GOT3 (cell line): ENCODE results near the gene MRGPRX2.

Experiments used
- DNase-seq: peaks from one replicate; lab custom pipeline; 2025; ENCODE audit warnings: mixed read lengths; lab: John Stamatoyannopoulos, UW

MRGPRX2 gene

DNA sequence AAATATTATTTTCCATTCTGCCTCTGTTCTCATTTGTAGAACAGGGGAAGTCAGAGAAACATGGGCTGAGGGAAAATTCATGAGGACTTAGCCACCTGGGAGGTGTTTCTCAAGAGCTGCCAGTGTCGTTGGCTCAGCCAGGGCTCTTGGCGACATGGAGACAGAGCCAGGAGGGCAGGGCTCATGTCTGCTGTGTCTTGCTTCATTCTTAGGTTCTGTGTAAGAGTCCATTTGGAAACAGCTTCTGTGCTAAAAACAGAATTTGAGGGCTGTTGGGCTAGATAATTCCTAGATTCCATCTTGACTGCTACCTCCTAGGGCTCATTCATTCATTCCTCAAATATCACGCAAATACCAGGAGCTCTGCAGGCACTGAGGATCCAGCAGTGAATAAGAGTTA lies 15.1 kb upstream of the MRGPRX2 start:
- no peak for DNase-seq

DNA sequence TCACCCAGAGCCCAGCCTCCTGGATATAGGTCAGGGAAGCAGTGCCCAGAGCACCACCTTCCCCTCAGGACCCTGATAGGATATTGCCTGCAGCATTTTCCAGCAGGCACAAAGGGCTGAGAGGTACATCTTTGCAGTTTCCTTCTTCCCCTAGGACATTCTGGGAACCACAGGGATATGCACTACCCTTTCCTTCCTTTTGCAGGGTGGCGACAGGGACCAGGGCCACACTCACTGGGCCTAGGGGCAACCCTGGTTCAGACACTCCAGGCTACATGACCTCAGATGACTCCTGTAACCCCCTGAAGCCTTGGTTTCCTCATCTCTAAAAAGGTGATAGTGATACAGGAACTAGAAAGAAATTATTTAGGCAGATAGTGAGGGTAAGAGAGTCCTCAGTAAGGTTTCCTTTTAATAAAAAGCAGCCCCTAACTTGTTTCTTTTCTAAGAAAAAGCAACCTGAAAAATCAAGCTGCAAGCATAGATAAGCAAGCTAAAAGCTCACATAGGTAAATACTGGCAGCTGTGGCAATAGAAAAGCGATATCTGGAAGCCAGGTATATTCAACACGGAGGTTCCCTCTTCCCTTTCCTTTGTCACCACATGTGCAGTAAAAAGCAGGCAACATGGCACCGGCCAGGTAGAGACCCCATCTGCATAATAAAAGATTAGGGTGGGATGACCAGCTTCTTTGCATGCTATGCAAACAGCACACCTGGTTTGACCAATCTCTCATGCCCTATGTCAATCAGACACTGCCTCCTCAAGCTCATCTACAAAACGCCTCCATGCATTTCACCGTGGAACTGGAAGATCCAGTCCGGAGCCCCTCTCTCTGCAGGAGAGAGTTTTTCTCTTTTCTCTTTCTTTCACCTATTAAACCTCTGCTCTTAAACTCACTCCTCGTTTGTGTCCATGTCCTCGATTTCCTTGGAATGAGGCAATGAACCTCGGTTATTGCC lies 13.2 kb upstream of the MRGPRX2 start:
- no peak for DNase-seq

DNA sequence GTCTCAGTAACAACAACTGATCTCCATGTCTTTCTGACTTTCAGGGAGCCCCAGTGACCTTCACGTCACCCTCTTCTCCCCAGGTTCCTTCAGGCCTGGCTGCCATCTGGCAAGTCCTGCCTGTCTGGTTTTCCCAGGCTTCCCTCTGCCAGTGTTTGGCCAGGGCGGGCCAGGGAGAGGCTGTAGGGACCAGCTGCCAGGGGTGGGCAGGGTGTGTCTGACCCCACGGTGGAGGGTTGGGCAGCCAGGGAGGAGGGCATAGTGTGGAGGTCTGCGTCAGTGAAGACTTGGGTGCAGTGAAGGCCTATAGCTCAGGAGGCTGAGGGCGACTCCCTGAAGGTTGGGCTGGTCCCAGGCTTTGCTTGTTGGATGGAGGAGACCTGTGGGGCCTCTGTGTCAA lies 11.9 kb upstream of the MRGPRX2 start:
- no peak for DNase-seq

DNA sequence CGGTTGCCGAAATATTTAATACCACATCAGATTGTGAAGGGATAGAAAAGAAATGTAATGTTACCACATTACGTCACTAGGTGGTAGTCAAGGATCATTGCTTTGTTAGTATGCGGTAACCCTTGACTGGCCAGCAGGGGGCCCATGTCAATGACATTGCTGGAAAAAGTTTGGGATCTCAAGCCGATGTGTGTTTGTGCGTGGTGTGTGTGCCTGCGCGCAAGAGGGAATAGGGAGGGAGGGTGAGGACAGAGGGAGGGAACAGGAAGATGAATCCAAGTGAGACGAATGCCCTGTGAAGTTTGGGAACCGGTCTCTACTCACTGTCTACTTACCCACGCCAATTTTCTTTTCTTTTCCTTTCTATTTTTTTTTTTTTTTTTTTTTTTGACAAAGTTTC lies 10.7 kb upstream of the MRGPRX2 start:
- DNase-seq = no peak

DNA sequence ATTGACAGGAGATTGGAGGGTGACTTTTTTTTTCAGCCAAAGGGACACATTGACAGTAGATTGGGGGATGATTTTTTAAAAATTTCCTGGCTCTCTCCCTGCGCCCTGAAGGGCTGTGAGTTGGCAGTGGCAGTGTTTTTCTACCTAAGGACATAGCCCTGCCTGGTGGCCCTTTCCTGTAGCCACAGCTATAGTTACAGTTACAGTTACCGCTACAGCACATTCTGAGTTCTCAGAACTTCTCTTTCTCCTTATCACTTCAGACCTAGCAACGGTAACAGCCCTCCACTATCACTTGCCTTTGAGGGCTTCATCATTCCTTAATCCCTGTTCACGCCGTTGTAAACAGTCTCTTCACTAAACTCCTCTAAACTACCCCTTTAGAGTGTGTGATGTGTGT lies 684 bp downstream of the MRGPRX2 start:
- DNase-seq = no peak

DNA sequence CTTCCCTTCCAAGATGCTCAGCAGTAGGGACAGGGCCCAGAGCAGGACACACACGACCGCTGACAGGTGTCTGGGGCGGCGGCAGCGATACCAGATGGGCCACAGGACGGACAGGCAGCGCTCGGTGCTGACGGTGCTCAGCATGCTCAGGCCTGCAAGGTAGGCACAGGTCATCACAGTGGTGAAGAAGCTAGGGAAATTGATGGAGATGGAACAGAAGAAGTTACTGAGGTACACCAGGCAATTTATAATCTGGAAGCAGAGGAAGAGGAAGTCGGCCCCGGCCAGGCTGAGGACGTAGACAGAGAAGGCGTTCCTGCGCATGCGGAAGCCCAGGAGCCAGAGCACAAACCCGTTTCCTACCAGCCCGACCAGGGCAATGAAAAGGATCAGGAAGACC lies 4.6 kb downstream of the MRGPRX2 start:
- no peak for DNase-seq

DNA sequence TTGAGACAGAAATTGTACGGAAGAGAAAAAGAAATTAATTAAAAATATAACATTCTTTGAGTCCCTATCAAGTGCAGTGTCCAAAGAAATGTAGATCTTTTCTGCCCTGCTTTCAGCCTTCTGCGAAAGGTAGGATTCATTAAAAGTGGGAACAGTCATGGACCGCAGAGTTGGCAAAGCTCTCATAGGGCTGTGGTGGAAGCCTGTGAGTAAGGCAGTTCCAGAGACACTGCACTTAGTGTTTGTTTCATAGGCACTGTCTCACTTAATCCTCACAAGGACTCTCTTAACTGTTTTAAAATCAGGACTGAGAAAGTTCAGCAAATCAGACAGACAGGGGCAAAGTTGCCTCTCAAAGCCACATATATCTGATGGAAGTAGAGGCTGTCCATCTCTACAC lies 5.5 kb downstream of the MRGPRX2 start:
- no peak for DNase-seq

DNA sequence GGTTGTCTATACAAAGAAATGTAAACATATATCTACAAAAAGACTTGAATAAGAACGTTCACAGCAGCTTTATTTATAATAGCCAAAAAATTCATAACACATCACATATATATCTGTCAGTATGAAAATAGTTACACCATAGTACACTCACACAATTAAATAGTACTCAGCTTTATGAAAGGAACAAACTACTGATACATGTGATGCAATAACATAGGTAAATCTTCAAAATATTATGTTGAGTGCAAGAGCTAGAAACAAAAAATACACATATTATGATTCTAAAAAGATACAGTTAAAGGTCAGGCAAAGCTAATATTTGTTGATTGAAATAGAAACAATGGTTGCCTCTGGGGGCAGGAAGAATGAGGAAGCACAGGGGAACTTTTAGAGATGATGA lies 6.6 kb downstream of the MRGPRX2 start:
- no peak for DNase-seq

DNA sequence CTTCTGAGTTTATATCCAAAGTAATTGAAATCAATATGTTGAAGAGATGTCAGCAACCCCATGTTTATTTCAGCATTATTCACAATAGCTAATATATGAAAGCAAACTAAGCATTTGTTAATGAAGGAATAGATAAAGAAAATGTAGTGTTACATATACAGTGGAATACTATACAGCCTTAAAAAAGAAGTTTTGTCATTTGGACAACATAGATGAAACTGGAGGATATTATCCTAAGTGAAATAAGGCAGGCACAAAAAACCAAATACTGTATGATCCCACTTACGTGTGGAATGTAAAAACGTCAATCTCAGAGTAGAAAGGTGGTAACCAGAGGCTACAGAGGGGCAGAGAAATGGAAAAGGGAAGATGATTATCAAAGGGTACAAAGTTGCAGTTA lies 10.2 kb downstream of the MRGPRX2 start:
- no peak for DNase-seq

DNA sequence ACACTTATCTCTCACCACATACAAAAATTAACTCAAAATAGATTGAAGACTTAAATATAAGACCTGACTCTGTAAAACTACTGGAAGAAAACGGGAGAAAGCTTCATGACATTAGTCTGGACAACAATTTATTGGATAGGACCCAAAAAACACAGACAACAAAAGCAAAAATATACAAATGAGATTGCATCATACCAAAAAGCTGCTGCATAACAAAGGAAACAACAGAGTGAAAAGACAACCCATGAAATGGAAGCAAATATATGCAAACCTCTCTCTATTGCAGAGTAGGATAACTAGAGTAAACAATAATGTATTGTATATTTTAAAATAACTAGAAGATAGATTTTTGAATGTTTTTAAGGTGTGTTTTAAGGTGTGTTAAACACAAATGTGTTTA lies 11.2 kb downstream of the MRGPRX2 start:
- DNase-seq = no peak

DNA sequence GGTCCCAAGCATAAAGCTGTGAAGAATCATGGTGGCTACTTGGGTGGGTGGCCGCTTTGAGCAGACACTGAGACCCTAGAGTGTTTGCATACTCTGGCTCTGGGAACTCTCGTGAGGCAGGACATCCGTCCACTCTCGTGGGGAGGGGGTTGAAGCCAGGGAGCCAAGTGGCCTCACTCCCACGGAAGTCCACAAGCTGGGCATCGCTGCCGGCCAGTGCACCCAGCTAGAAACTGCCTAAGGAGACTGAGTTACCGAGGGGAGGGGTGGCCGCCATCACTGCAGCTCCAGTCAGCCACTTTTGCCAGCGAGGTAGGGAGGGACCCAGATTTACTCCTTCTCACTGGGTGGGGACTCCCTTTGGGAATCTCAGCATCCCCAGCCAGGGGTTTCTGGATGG lies 20.5 kb downstream of the MRGPRX2 start:
- DNase-seq = no peak

DNA sequence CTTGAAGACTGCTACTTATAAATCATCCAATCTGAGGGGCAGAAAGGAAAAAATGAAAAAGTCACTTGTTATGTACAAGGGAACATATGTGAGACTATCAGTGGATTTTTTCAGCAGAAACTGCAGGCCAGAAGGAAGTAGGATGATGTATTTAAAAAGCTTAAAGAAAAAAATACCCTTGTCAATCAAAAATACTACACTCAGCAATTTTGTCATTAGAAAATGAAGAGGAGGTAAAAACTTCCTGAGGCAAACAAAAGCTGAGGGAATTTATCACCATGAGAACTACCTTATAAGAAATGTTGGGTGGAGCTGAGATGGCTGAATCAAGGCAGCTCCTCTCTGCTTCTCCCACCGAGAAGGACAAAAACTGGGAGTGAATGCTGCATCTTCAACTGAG lies 21.1 kb downstream of the MRGPRX2 start:
- DNase-seq = no peak

DNA sequence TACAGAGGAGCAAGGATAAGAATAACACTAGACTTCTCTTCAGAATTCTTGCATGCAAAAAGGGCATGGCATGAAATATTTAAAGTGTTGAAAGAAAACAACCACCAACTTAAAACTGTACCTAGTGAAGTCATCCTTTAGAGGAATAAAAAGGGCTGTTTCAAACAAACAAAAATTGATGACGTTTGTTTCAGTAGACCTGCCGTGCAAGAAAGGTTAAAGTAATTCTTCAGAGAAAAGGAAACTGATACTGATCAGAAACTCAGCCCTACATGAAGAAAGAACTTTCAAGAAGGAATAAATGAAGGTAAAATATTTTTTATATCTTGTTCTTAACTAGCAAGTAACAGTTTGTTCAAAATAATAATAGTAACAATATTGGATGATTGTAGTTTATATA lies 27.5 kb downstream of the MRGPRX2 start:
- DNase-seq = no peak

DNA sequence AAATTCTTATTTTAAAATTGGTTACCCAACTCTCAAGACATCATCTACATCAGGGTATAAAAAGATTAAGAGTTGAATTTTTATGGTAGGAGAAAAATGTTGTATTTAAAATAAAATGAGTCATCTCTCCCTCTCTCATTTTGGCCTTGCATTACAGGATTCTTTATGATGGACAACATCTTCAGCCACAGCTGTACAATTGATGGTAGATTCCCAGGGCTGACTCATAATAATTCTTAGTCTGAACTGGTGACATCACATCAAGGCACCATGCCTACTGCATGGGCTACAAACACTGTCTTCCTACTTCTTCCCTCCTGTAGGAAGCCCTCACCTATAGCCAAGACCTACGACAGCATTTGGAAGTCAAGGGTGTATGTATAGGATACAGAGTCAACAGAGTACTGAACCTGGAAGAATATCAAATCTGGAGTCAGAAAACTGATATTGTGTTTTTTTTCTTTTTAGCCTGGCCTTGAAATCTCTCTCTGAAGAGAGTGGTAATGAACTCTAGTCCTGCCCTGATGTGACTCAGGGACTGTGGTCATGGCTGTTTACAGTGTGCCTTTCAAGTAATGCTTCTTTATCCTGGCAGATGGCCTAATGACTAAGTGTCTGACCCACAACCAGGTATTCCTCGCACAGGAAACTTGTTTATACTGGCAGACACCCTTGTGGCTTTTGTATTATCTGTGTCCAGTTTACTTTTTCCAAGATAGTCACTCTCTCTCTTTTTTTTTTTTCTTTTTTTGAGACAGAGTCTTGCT lies 32.5 kb downstream of the MRGPRX2 start:
- no peak for DNase-seq

DNA sequence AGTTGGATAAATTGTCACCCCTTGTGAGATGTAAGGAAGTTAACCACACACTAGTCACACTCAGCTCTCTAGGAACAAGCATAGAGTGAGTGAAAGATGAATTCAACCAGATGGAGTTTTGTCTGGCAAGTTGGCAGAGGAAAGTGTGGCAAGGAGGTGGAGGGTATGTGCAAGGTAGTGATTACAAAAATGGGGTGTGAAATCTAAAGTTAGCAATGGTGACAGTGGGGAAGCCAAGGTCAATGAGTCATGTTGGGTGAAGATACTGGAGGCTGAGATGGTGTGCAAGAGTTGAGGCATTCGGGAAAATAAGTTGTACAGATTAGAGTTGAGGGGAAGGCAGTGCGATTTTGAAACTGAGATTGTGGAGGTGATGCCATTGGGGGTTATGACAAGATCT lies 33.7 kb downstream of the MRGPRX2 start:
- no peak for DNase-seq

DNA sequence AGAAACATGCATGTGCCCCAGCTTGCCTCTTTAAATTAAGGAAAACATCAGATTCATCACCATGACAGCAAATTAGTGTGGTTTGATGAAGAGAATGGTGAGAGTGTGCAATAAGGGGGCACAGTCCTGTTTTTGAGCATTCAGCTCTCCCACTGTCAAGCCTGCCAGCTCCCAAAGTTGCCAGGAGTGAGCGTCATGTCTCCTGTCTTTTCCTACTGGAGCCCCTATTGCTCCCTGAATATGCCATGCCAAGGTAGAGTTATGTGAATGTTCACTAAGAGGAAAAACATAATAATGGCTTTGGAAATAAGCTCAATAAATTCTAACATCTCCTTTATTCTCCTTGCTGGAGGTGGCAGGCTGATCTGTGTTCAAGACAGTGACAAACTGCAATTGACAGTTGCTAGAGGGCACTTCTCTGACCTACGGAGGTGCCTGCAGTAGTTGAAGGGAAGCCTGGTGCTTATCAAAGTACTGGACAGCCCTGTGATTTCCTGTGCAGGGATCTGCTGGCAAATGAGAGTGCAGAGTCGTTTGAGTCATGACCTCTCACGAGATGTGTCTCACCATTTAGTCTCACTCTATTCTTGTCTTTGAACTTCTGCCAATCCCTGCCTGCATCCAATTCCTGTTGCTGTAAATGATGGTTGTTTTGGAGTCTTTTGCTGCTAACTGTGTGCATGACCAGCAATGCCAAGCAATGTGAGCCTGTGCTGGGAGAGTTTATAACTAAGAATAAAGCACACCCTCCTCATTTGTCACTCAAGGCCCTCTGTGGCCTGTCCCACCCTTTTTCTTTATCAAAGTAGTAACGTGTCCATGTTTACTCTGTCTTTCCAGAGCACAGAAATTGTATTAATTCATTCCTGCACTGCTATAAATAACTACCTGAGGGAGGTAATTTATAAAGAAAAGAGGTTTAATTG lies 34.8 kb downstream of the MRGPRX2 start:
- no peak for DNase-seq

DNA sequence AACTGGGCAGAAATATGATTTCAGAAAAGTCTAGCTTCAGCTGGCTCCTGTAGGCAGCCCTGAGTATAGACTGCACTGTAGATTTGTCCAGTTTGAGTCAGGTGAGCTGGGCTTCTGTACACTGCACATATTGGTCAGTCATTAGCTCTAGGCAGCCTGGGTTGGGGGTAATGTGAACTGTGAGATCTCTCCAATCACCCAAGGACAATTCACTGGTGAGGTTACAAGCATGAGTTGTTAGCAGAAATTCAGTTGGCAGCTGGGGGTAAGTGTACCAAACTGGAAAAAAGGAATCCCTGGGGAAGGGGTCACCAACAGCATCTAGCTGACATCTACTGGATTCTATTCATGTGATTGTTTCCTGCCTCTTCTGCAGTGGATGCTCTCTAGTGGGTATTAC lies 39.7 kb downstream of the MRGPRX2 start:
- DNase-seq = no peak

DNA sequence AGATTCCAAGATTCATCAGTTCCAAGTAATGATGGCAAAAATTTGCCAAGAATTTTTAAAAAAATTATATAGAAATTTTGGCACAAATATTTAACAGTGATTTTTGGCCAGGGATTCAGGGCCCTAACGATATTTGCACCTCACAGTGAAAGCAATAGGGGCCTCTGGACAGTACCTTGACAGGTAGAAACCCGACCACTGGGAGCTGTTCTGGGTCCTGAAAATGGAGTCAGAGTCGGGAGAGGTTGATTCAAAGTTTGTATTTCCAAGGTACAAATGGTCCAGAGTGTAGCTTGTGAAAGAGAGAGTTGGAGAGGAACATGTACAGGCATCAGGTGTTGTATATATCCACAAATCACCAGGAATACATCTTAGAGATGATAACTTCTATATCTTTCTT lies 41.6 kb downstream of the MRGPRX2 start:
- DNase-seq = no peak

DNA sequence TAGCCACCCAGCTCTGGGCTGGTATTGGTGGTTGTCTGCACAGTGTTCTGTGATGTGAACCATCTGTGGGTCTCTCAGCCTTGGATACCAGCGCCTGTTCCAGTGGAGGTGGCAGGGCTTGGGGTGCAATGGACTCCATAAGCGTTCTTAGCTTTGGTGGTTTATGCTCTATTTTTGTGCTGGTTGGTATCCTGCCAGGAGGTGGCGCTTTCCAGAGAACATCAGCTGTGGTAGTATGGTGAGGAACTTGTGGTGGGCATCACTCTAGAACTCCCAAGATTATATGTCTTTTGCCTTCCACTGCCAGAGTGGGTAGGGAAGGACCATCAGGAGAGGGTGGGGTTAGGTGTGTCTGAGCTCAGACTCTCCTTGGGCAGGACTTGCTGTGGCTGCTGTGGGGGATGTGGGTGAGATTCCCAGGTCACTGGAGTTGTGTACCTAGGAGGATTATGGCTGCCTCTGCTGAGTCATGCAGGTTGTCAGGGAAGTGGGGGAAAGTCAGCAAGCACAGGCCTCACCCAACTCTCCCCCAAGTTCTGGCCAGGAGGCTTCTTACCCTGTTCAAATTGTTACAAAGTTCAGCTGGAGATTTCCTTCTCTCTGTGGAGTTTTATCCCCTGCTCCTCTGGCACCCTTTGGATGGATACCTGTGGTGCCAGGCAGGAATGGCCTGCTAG lies 47.2 kb downstream of the MRGPRX2 start:
- no peak for DNase-seq

DNA sequence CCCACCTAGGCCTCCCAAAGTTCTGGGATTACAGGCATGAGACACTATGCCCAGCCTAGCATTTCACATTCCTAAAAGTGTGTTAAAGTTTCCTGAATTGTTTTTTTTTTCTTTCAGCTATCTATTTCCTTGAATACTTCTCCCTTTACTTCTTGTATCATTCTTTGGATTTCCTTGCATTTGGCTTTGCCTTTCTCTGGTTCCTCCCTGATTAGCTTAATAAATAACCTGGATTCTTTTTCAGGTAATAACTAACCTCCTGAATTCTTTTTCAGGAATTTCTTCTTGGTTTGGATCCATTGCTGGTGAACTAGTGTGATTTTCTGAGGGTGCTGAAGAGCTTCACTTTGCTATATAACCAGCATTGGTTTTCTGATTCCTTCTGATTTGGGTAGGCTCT lies 47.9 kb downstream of the MRGPRX2 start:
- DNase-seq = no peak
